GM19397 (cell line): ENCODE measurements around the gene GMEB1.
"Not testable (repeated sequence)": the region's sequence is repeated elsewhere in the genome, so short reads cannot be mapped to it uniquely, and the experiment has no call there.

Experiments
- ATAC-seq: cut with Tn5 transposase; IDR thresholded peaks from one replicate; pipeline ENCODE4 v1.9.1; 2021; ENCODE audit warnings: mild to moderate bottlenecking, moderate library complexity; ENCODE audit not compliant: unreplicated experiment

The GMEB1 gene

GRCh38 chr1:28744184-28744583 is 75.6 kb downstream of the GMEB1 start:
- ATAC-seq, result no peak

GRCh38 chr1:28745653-28746173 is 77.1 kb downstream of the GMEB1 start:
- no peak for ATAC-seq

- no peak for ATAC-seq
These were observed 81.7 kb downstream of the GMEB1 start for GRCh38 chr1:28750330-28750729.

- ATAC-seq, result not testable (repeated sequence)
These were observed 82.2 kb downstream of the GMEB1 start for GRCh38 chr1:28750771-28751294.

GRCh38 chr1:28751315-28752060 is 82.9 kb downstream of the GMEB1 start:
- ATAC-seq, result no peak

GRCh38 chr1:28755701-28756100 is 87.1 kb downstream of the GMEB1 start:
- no peak for ATAC-seq

GRCh38 chr1:28756846-28757245 is 88.3 kb downstream of the GMEB1 start:
- no peak for ATAC-seq

GRCh38 chr1:28758420-28758819 is 89.8 kb downstream of the GMEB1 start:
- ATAC-seq, result no peak

GRCh38 chr1:28759257-28759656 is 90.7 kb downstream of the GMEB1 start:
- ATAC-seq, result no peak

GRCh38 chr1:28761189-28761588 is 92.6 kb downstream of the GMEB1 start:
- ATAC-seq, result no peak

- ATAC-seq, result no peak
These were observed 98.1 kb downstream of the GMEB1 start for GRCh38 chr1:28766532-28767183.
